ENCODE results near the gene PKDREJ.

GRCh38 chr22:46246178-46246577 is 17.0 kb downstream of the PKDREJ start:
- TF ChIP-seq CTCF (IDR thresholded peaks at IDR 0.05) (no peak), POLR2A (IDR thresholded peaks at IDR 0.05) (no peak)
